ENCODE results near the gene PIGC.
"Not testable (repeated sequence)": the region's sequence is repeated elsewhere in the genome, so short reads cannot be mapped to it uniquely, and the experiment has no call there.

PIGC gene

DNA sequence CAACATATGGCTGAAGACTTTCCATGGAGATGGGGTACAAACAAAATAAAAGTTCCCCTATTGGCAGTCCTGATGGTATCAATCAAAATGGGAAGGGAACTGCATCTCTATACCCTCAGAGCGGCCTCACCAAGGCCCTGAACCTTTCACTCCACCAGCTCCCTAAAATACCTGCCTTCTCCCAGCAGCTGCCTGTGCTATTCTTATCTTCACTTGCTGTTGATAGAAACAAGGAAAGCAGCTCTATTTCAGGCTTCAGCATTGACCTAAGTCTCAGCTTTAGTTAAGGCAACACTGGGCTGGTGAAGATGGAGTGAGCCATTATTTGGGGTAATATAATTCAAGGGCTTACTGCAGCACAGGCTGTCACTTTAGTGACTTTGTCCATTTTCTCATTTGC lies 21.7 kb upstream of the PIGC start:
- no peak for DNase-seq

DNA sequence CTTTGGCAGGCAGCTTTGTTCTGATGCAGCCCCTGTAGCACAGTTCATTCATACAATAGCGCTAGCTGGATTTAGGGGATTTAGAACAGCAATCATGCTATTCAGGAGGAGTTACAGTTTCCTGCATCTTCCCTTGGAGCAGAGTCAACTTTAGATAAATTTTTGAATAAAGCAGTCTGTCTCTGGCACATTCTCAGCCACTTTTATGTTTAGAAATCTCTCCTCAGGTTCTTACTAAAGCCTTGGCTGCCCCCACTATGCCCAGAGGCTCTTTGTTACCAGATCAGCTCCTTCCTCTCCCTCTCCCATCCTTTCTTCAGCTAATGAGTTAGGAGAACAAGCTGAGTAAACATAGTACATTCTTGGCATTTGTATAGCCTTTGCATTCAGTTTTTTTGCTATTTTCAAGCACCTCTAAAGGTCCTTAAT lies 17.0 kb upstream of the PIGC start:
- no peak for DNase-seq

DNA sequence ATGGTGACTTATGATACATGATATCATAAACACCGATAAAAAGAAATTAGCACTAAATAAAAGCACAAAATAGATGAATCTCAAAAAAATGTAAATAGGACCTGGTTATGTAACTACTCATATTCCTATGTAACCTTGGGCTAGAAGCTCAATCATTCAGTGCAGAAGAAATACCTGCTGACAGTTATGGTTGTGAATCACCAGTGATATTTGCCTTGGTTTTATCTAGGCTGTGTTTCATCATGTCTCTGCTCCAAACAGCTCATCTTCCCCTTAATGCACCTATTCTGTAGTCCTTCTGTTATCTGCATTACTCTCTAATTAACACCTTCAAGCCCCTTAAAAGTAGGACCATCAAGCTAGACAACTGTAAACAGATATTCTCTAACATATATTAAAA lies 16.3 kb upstream of the PIGC start:
- no peak for DNase-seq

DNA sequence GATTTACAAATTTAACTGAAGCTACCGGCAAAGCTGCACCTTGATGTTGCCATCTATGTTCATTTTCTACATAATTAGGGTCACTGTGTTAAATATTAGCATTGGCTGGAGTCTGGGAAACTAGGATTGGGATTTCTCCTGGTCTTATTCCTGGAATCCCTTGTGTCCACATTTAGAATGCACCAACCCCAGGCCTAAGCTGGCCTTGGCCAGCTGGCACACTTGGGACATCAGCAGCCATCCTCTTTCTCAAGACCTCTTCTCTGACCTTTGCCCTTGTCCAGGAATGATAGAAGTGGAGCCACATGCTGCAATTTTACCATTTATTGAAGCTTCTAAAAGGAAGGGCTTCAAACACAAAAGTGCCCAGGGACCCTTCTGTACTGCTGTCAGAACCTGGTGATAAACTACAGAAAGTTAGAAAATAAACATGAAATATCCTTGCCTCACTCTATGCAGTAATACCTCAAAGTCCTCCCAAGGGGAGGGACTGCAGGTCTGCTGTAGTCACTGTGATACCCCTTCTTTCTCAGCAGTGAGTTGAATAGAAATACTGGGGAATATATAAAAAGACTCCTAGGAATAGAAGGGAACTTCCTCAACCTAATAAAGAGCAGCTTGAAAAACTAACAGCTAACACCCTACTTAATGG lies 13.7 kb upstream of the PIGC start:
- no peak for DNase-seq

DNA sequence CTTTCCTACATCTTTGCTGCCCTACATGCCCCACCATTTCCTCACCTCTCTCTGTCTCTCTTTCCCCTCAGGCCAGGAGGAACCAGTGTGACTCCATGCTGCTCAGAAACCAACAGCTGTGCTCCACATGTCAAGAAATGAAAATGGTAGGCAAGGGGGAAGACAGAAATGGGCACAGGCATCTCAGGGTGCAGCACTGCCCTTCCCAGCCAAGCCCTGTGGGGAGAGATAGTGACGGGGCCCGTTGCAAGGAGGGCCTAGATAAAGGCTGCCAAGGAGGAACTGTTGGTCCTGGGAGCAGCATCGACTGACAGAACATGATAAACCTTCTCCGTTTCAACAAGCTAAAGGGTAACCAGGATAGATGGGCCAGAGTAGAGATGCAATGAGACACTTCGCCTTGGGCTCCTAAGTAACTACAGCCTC lies 12.5 kb upstream of the PIGC start:
- no peak for DNase-seq

DNA sequence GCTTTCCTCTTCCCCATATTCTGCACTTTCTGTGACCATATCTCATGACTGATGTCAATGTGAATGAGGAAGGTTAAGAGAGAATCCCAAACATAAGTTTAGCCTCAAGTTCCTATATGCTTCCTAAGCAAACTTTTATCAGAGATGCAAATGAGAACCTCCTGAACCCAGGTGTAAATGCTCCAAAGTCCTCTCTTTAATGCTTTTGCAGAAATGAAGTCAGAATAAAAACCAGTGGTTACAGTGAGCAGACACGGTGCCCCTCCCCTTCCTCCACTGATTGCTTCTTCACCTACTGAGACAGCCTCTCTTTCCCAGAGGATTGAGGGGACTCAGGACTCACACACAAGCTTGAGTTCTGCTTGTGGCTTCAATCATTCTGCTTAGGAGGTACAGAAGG lies 11.6 kb upstream of the PIGC start:
- no peak for DNase-seq

DNA sequence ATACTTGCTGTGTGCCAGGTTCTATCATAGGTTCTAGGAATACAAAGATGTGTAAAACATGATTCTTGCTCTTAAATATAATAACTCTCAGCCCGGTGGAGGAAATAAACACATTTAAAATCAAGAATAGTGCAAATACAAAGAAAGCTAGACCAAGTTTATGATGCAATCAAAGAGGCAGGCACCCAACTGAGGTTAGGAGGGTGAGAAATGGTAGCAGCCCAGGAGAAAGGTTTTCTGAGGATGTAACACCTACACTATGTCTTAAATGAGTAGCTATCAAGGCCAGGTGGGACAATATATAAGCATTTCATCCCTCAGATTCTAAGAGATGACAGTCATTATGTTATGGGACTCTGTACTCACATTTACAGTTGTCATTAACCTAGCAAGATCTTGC lies 9.7 kb upstream of the PIGC start:
- no peak for DNase-seq

DNA sequence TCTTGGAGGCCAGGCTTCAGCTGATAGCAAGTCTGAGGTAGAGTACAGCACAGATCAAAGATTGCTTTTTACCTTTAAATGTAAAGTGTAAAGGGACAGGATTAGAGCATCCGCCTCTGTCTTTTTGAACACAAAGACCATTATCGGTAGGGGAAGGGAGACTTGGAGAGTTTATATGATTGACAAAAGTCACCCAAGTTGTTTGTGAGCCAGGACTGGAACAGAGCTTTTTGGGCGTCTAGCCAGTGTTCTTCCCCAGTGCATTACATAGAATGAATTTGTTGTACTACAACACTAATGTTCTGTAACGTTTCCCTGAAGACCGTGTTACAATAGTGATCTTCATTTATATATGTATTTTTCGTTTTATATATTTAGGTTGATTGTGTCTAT lies 9.3 kb upstream of the PIGC start:
- DNase-seq, result no peak

DNA sequence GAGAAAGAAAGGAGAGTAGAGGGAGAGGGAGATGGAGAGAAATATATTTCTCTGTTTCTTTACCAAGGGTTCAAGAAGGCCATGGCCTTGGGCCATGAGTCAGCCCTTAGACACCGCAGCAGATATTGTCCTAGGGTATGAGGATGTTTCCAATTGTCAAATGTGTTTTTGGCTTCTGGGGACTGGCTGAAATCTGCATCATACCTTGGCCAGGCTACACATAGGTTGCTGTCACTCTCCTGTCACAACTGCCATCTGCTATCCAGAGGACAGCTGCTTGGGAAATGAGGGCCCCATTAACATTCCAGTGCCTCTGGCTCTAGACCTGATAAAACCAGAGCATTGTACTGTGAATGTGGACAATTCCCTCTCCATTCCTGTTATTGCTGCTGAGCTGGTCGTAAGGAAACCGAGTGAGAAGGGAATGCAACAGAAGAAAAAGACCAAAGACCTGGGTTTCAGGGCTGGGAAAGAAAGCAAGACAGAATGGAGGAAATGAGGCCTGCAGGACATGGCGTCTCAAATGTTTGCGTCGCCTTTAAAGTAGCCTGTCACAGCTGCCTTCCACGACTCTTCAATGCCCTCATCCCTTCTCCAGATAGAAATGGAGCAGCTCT lies 8.8 kb upstream of the PIGC start:
- DNase-seq, result no peak

DNA sequence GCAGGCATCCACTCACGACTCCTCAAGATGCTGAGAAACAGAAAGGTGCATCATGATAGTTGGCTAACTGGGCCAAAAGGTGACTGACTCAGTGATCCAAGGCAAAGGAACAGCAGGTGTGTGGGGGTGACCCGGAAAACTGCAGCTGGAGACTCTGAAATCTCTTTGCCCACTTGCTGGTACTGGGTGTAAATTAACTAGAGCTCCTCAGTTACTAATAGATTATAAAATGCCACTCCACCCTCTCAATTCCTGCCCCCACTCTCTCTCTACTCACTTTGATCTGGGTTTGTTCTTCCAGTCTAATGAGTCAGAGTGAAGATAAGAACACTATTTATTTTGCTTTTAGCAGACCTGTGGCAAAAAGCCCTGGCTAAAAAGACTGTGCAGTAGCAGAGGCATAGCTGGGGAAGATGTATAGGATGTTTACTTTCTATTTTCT lies 7.2 kb upstream of the PIGC start:
- no peak for DNase-seq

DNA sequence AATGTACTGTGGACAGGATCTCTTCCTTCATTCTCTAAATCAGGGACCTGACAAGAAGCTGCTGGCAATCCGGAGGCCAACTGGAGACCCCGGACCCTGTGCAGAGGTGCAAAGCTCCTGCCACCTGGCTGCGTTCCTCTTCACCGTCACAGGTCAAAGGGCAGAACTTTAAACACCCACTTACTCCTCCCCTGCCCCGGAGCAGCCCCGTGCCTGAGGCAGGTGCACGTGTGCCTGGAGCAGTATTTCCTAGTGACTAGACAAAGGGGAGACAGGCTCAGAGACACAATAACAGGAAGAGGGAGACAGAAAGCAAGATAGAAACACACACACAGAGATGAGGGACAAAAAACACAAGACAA lies 6.6 kb upstream of the PIGC start:
- DNase-seq, result no peak

DNA sequence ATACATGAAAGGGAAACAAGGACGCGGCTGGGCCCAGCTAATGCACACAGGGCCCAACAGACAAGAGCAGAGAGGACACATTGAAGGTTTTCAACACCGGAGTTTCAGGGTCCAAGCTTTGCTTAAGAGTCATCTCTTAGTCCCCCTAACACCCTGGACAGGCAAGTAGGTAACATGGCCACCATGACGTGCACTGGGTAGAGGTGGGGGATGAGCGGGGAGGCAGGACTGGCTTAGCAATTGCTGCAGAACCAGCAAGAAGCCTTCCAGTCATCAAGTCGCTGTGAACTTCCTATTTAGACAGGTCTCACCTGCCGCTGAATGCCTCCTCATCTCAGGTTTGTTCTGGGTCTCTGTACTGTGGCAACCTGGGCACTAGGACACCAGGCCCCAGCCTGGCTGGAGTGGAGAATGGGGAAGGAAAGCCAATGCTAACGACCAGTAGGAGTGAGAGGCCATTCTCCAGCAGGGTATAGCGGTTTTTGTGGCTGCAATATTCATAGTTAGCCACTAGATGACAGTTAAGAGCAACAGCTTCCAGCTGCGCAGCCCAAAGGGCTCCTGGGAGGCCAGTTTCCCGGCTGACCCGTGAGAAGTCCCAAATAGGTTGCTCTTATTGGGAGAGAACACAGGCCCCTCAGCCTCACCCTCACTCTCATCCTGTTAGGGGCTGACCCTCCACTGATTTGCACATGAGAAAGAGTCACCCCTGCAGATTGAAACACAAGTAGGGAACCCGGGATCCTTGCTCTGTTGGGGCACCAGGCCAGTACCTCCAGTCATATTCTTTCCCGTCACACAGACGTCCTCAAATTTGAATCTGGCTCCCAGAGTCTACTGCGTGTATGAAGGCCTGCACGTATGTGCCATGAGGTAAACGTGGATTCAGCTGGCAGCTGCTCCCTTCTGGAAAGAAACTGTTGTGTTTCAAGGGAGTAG lies 6.0 kb upstream of the PIGC start:
- peak; percentile 20 for DNase-seq

DNA sequence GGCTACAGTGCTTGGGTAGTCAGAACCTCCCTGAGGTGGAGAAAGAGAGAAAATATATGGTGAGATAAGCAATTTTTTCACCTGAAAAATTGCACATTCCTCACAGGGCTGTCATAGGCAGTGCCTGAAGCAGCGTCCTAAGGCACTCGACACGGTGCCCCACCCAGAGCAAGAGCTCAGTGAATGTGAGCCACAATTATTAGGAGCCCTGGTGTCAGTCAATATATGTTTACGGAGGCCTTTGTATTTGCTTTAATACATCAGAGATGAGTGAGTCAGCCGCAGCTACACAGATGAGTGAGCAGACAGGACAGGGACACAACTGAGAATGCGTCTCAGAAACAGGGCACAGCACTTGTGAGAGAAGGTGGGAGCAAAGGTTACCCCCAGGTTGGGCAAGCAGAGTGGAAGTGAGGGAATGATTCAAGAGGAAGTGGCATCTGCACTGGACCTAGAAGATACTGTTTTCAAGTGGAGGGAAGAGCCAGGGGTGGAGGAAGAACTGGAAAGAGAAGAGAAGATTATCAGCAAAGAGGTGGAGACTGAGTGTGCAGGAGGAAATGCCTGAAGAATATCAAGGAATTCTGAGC lies 5.2 kb upstream of the PIGC start:
- DNase-seq, result no peak

DNA sequence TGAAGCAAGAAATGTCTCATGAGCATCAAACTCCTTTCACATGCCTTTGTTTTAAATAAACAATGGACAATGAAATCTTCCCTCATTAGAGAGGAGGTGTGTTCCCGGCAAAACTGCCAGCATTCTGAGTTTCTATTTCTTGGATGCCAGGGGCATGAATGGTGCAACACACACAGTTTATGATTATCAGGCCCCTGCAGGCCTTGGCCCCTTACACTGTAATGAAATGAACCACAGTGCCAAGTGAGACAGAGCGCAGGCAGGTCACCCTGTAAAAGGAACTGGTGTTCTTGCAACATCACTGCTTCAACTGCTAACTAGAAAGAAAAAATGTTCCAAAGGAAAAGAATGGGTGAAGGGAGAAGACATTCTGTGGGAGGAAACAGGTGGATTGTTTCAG lies 3.8 kb upstream of the PIGC start:
- DNase-seq, result no peak

DNA sequence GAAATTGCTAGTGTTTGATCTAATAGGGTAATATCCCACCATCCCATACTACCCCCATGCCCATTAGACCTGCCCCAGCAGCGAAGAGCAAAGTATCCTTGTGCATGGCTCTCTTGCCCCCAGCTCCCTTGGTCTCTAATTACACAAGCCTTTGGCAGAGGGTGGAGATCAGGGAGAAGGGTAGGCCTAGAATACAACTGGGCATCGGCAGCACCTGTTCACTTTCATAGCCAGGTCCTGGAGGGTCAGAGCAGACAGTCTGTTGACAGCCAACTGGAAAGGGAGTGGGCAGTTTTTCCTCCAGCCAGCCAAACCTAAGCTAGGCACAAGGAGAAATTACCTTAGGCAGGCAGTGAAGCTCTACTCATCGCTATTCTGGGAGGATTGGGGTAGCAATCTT lies 2.7 kb upstream of the PIGC start:
- DNase-seq, result no peak

DNA sequence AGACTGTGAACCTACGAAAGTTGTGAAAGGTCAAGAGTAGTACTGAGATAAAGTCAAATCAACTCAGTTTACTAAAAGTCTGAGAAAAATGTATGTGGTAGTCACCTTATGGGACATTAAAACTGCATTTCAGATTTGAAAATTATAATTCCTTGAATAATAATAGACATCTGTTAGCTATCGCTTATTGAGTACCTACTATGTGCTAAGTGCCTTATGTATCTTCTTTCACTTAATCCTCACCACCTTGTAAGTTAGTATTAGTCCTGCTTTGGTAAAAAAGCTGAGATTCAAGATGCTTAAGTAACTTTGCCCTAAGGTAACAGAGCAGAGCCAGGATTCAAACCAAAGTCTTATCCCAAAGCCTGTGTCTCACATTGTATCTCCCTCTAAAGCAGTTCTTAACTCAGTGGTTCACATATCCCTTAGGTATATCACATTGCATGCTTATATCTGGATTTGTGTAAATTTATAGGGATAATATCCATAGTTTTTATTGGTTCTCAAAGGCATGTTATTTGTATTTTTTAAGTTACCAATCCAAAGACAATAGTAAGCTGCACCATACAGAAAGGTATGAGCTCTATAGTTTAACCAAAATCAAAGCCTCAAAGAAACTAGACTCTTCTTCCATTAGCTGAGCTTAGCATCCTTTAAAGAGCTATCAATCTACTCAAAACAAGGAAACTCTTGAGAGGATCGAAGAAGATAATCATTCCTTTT lies 865 bp downstream of the PIGC start:
- no peak for DNase-seq

DNA sequence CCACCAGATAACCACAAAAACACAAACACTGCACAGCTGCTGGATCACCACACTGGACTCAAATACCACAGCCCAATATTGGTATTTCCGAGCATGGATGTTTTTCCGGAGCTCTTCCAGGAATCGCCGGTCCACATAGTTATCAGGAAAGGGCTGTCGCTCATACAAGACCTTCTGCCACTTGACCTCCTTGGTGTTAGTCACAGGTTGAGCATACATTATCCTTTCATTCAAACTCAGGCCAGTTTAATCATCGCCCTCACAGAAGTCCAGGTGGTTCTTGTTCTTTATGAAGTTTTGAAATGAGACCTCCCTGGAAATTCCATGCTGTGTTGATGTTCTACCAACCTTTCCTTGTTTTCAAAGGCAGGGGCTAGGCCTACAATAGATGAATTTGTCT lies 1.5 kb downstream of the PIGC start:
- no peak for DNase-seq

DNA sequence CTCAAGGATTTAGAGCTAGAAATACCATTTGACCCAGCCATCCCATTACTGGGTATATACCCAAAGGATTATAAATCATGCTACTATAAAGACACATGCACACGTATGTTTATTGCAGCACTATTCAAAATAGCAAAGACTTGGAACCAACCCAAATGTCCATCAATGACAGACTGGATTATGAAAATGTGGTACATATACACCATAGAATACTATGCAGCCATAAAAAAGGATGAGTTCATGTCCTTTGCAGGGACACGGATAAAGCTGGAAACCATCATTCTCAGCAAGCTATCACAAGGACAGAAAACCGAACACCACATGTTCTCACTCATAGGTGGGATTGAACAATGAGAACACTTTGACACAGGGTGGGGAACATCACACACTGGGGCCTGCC lies 6.7 kb downstream of the PIGC start:
- not testable (repeated sequence) for DNase-seq

DNA sequence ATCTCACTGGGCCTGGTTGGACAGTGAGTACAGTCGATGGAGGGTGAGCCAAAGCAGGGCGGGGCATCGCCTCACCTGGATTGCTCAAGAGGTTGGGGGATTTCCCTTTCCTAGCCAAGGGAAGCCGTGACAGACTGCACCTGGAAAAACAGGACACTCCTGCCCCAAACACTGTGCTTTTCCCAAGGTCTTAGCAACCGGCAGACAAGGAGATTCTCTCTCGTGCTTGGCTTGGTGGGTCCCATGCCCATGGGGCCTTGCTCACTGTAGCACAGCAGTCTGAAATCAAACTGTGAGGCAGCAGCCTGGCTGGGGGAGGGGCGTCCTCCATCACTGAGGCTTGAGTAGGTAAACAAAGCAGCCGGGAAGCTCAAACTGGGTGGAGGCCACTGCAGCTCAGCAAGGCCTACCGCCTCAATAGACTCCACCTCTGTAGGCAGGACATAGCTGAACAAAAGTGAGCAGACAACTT lies 12.1 kb downstream of the PIGC start:
- DNase-seq, result no peak

DNA sequence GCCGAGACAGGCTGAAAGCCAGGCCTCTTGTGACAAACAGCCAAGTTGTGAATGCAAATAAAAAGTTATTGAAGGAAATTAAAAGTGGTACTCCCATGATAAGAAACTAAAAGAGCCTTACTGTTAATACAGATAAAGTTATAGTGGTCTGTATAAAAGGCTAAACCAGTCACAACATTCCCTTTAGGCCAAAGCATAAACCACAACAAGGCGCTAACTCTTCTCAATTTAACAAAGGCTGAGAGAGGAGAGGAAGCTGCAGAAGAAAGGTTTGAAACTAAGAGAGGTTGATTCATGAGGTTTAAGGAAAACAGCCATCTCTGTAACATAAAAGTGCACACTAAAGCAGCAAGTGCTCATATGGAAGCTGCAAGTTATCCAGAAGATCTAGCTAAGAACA lies 12.7 kb downstream of the PIGC start:
- no peak for DNase-seq

DNA sequence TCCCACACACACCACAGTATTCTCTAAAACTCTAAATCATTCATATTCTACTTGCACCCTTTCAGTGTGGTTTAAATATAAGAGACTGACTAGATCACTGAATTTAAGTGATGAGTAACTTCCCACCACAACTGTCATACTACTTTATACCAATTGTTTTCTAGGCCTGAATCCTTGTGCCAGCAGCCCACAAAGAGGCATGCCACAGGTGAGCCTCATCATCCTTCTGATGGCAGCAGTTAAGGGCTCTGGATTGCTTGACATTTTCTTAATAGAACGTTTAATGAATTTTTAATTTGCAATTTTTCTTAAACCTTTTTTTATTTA lies 13.8 kb downstream of the PIGC start:
- DNase-seq, result no peak

DNA sequence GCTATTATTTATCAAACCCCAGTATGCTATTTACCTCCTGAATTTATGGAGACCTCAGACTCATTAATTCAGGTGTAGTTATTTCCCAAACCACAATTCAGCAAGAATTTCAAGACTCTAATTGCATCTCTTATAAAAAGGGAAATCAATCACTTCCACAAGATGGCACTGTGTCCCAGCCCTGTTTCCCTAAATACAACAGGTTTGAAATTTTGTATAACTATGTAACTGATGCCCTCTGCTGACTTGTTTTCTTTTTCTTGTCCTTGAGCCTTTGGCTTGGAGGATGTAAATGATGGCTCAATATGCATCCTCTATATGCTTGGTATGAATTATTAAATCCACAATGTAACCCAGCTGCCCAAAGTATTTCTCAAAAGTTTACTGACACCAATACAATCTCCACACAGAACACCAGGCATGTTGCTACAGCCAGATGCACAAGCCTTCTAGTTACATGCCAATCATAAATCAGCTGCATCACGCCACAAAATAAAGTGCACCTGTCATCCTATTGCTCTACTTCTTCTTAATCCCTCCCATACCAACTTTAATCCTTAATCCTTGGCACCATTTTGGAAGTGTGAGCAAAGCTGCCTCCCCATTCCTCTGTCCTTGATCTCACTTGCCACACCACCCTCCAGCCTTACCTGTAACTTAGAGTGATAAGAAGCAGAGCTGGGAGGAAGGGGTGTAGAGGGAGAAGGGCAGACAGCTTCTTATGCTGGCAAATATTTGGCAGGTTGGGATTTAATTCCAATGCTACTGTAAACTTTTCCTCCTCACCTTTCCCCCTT lies 14.3 kb downstream of the PIGC start:
- peak; percentile 52 for DNase-seq

Data from NCI-H1694 (cell line).